NCI-H460 (cell line): Measurements from ENCODE around the gene BFSP2. TPM values are rescaled to one million over a fixed set of nuclear protein-coding genes. Genes with fewer than 3 reads are reported as not detected.
"Not testable (repeated sequence)": the region's sequence is repeated elsewhere in the genome, so short reads cannot be mapped to it uniquely, and the experiment has no call there.

Experiments
- DNase-seq: peaks from one replicate; pipeline ENCODE4 v3.0.0-alpha.2; 2016; ENCODE audit warnings: low read depth; ENCODE audit errors: extremely low read depth
- total RNA-seq: library from RNA; depleted of rRNA; stranded (reverse); fragments of >200 nt; shearing (Covaris generic); gene quantifications from 2 replicates; pipeline ENCODE4 v1.2.3, GENCODE V29; 2014

BFSP2 gene
- total RNA-seq, 1 experiment from 2014 or later, result not detected

GRCh38 chr3:133477487-133477886, 77.6 kb downstream of the BFSP2 start:
- no peak for DNase-seq

GRCh38 chr3:133478624-133479023, 78.8 kb downstream of the BFSP2 start:
- DNase-seq, result no peak

GRCh38 chr3:133479401-133479800, 79.5 kb downstream of the BFSP2 start:
- DNase-seq, result no peak

- DNase-seq, result no peak
These were observed 80.2 kb downstream of the BFSP2 start for GRCh38 chr3:133479895-133480669.

- DNase-seq, result not testable (repeated sequence)
These were observed 82.6 kb downstream of the BFSP2 start for GRCh38 chr3:133482474-133482873.

GRCh38 chr3:133486658-133487057, 86.8 kb downstream of the BFSP2 start:
- DNase-seq, result no peak

- no peak for DNase-seq
These were observed 87.3 kb downstream of the BFSP2 start for GRCh38 chr3:133487204-133487603.

- DNase-seq, result no peak
These were observed 88.2 kb downstream of the BFSP2 start for GRCh38 chr3:133487920-133488540.

- peak; percentile 43 for DNase-seq
These were observed 89.0 kb downstream of the BFSP2 start for GRCh38 chr3:133488785-133489367.

- no peak for DNase-seq
These were observed 89.7 kb downstream of the BFSP2 start for GRCh38 chr3:133489466-133490085.

GRCh38 chr3:133490468-133491351, 90.9 kb downstream of the BFSP2 start:
- DNase-seq, result no peak

- DNase-seq, result no peak
These were observed 91.7 kb downstream of the BFSP2 start for GRCh38 chr3:133491481-133492059.

GRCh38 chr3:133492159-133492741, 92.4 kb downstream of the BFSP2 start:
- no peak for DNase-seq

GRCh38 chr3:133494469-133494868, 94.6 kb downstream of the BFSP2 start:
- no peak for DNase-seq

GRCh38 chr3:133502542-133502941, 102.7 kb downstream of the BFSP2 start:
- DNase-seq, result not testable (repeated sequence)

- no peak for DNase-seq
These were observed 103.6 kb downstream of the BFSP2 start for GRCh38 chr3:133503409-133503808.

- no peak for DNase-seq
These were observed 104.9 kb downstream of the BFSP2 start for GRCh38 chr3:133504736-133505135.

- no peak for DNase-seq
These were observed 106.0 kb downstream of the BFSP2 start for GRCh38 chr3:133505813-133506212.

- DNase-seq, result no peak
These were observed 106.5 kb downstream of the BFSP2 start for GRCh38 chr3:133506215-133506901.
